H1 (cell line): Measurements from ENCODE around the gene AVPR2. TPM values are rescaled to one million over a fixed set of nuclear protein-coding genes. Genes with fewer than 3 reads are reported as not detected.

Experiments used
- CTCF ChIA-PET: fragments of 300-600 bp; sonication (Branson Sonifier 250); formaldehyde crosslinking; loops from one replicate; lab custom pipeline; 2021; ENCODE audit not compliant: partially characterized antibody; lab: Charles Lee
- POLR2A ChIA-PET: fragments of 300-600 bp; sonication (Branson Sonifier 250); formaldehyde crosslinking; loops from one replicate; lab custom pipeline; 2021; ENCODE audit warnings: inconsistent platforms; ENCODE audit not compliant: partially characterized antibody; lab: Charles Lee
- DNase-seq, 2 experiments: peaks; one replicate each; pipeline versions ENCODE4 v3.0.0 to v3.0.0-alpha.2; 2010 to 2022; ENCODE audit warnings: low spot score in 2 of 2, low read depth in 1 of 2, mixed read lengths in 1 of 2
- FAIRE-seq: peaks from 2 replicates; lab custom pipeline; 2011; peaks lifted over from hg19 to GRCh38; lab: Jason Lieb, UNC
- H2AFZ ChIP-seq: 2 replicates; pipeline ENCODE4 v1.8.1; 2012; ENCODE audit warnings: low read length, inconsistent platforms
- H2AK5ac ChIP-seq: 2 replicates; pipeline ENCODE4 v1.6.1; 2013; ENCODE audit warnings: low read depth, low read length
- H2BK120ac ChIP-seq: replicated peaks from 2 replicates; pipeline ENCODE3; 2013; ENCODE audit warnings: low read depth, low read length, inconsistent platforms
- H2BK12ac ChIP-seq: 2 replicates; pipeline ENCODE4 v1.6.1; 2013; ENCODE audit warnings: low read depth, low read length
- H2BK15ac ChIP-seq: 2 replicates; pipeline ENCODE4 v1.6.1; 2013; ENCODE audit warnings: low read length
- H2BK20ac ChIP-seq: 2 replicates; pipeline ENCODE4 v1.6.1; 2013; ENCODE audit warnings: low read length
- H2BK5ac ChIP-seq: 2 replicates; pipeline ENCODE4 v1.6.1; 2013; ENCODE audit warnings: low read depth, low read length
- H3K14ac ChIP-seq: 2 replicates; pipeline ENCODE4 v1.6.1; 2013; ENCODE audit warnings: inconsistent platforms; ENCODE audit not compliant: insufficient read length
- H3K18ac ChIP-seq: 2 replicates; pipeline ENCODE4 v1.6.1; 2013; ENCODE audit warnings: low read length; ENCODE audit errors: extremely low read depth
- H3K23ac ChIP-seq: 2 replicates; pipeline ENCODE4 v1.6.1; 2013; ENCODE audit warnings: inconsistent platforms; ENCODE audit not compliant: insufficient read length
- H3K23me2 ChIP-seq: 2 replicates; pipeline ENCODE4 v1.6.1; 2013; ENCODE audit warnings: low read depth, low read length
- H3K27ac ChIP-seq: 2 replicates; pipeline ENCODE4 v1.6.1; 2011; ENCODE audit warnings: low read depth, low read length, inconsistent platforms
- H3K27me3 ChIP-seq, 4 experiments: replicated peaks in 1 of 4; 1 replicate in 1 of 4; 2 replicates in 3 of 4; pipeline versions ENCODE4 v1.6.1 to v1.8.1; 2011 to 2013; ENCODE audit warnings: low read length in 3 of 4, mild to moderate bottlenecking in 3 of 4, inconsistent platforms in 2 of 4, mixed read lengths in 2 of 4, moderate library complexity in 1 of 4; ENCODE audit not compliant: control insufficient read depth in 3 of 4, insufficient read depth in 3 of 4; ENCODE audit errors: extremely low read depth in 1 of 4
- H3K36me3 ChIP-seq, 4 experiments: 2 replicates each; pipeline versions ENCODE4 v1.6.1 to v1.8.1; 2011 to 2013; ENCODE audit warnings: mild to moderate bottlenecking in 4 of 4, low read length in 3 of 4, moderate library complexity in 2 of 4, control low read depth in 1 of 4, inconsistent platforms in 1 of 4; ENCODE audit not compliant: insufficient read depth in 4 of 4, control insufficient read depth in 2 of 4
- H3K4ac ChIP-seq: replicated peaks from 2 replicates; pipeline ENCODE3; 2013; ENCODE audit warnings: low read length, low read depth, mixed read lengths, inconsistent platforms; ENCODE audit not compliant: insufficient read length
- H3K4me1 ChIP-seq, 4 experiments: replicated peaks in 1 of 4; 1 replicate in 1 of 4; 2 replicates in 3 of 4; pipeline versions ENCODE4 v1.6.1 to v1.8.1; 2011 to 2013; ENCODE audit warnings: low read length in 3 of 4, inconsistent platforms in 2 of 4, mixed read lengths in 1 of 4; ENCODE audit not compliant: insufficient read depth in 4 of 4, control insufficient read depth in 3 of 4
- H3K4me2 ChIP-seq, 2 experiments: 2 replicates each; pipeline versions ENCODE4 v1.6.1 to v1.8.1; 2011 to 2013; ENCODE audit warnings: low read depth in 2 of 2, low read length in 2 of 2, control low read depth in 1 of 2, inconsistent platforms in 1 of 2, mild to moderate bottlenecking in 1 of 2; ENCODE audit not compliant: insufficient read depth in 1 of 2
- H3K4me3 ChIP-seq, 4 experiments: fragments of 200-600, 300-600 bp in 1 of 4; sonication (generic), shearing (Covaris generic), sonication (Bioruptor Twin) in 1 of 4; 2 replicates each; pipeline versions ENCODE4 v1.5.1 to v1.8.1; 2011 to 2016; ENCODE audit warnings: low read length in 4 of 4, low read depth in 3 of 4, control low read depth in 2 of 4, inconsistent platforms in 2 of 4, mild to moderate bottlenecking in 2 of 4, mixed read lengths in 1 of 4, moderate library complexity in 1 of 4; ENCODE audit not compliant: insufficient read depth in 2 of 4; ENCODE audit errors: extremely low read depth in 1 of 4
- H3K56ac ChIP-seq: replicated peaks from 2 replicates; pipeline ENCODE3; 2013; ENCODE audit warnings: low read depth, mild to moderate bottlenecking, mixed read lengths, low read length, inconsistent platforms; ENCODE audit not compliant: insufficient read length
- H3K79me1 ChIP-seq: 2 replicates; pipeline ENCODE4 v1.6.1; 2013; ENCODE audit warnings: low read depth, low read length, control low read depth
- H3K79me2 ChIP-seq, 2 experiments: 2 replicates each; pipeline versions ENCODE4 v1.6.1 to v1.8.1; 2012 to 2013; ENCODE audit warnings: low read length in 2 of 2, mild to moderate bottlenecking in 2 of 2, inconsistent platforms in 1 of 2; ENCODE audit not compliant: insufficient read depth in 2 of 2, control insufficient read depth in 1 of 2
- H3K9ac ChIP-seq, 4 experiments: replicated peaks in 1 of 4; 1 replicate in 1 of 4; 2 replicates in 3 of 4; pipeline versions ENCODE4 v1.6.1 to v1.8.1; 2011 to 2013; ENCODE audit warnings: low read depth in 3 of 4, low read length in 3 of 4, control low read depth in 2 of 4, mild to moderate bottlenecking in 2 of 4, moderate library complexity in 2 of 4, inconsistent platforms in 1 of 4; ENCODE audit errors: extremely low read depth in 1 of 4
- H3K9me3 ChIP-seq, 2 experiments: 2 replicates each; pipeline versions ENCODE4 v1.6.1 to v1.8.1; 2012 to 2013; ENCODE audit warnings: mild to moderate bottlenecking in 2 of 2, moderate library complexity in 2 of 2, control low read depth in 1 of 2, inconsistent platforms in 1 of 2, low read depth in 1 of 2, low read length in 1 of 2, mixed read lengths in 1 of 2; ENCODE audit not compliant: insufficient read depth in 2 of 2
- H4K20me1 ChIP-seq, 2 experiments: replicated peaks in 1 of 2; 2 replicates each; pipeline versions ENCODE3 to v1.8.1; 2011 to 2013; ENCODE audit warnings: inconsistent platforms in 2 of 2, low read length in 2 of 2, mild to moderate bottlenecking in 1 of 2; ENCODE audit not compliant: insufficient read depth in 2 of 2, control insufficient read depth in 1 of 2
- H4K5ac ChIP-seq: 2 replicates; pipeline ENCODE4 v1.6.1; 2013; ENCODE audit warnings: low read length, low read depth, mixed read lengths, inconsistent platforms; ENCODE audit not compliant: insufficient read length
- H4K8ac ChIP-seq: 2 replicates; pipeline ENCODE4 v1.8.0; 2013; ENCODE audit warnings: mild to moderate bottlenecking, moderate library complexity, low read length, inconsistent platforms; ENCODE audit not compliant: insufficient read depth; ENCODE audit errors: extremely low read depth
- H4K91ac ChIP-seq: replicated peaks from 2 replicates; pipeline ENCODE3; 2013; ENCODE audit warnings: low read length, mixed read lengths, inconsistent platforms; ENCODE audit not compliant: insufficient read length
- GABPA ChIP-seq: IDR thresholded peaks from 2 replicates; pipeline ENCODE4 v1.6.1; 2011; ENCODE audit warnings: mild to moderate bottlenecking, low read length, moderate library complexity, borderline replicate concordance; ENCODE audit not compliant: insufficient read depth
- SIRT6 ChIP-seq: IDR thresholded peaks from one replicate; pipeline ENCODE4 v1.7.1; 2012; ENCODE audit warnings: low read length, inconsistent platforms
- SP4 ChIP-seq: IDR thresholded peaks from 2 replicates; pipeline ENCODE4 v1.6.1; 2012; ENCODE audit warnings: low read length, inconsistent platforms
- WGBS, 2 experiments: shearing (Covaris generic) in 1 of 2; methylation state at CpG; one replicate each; pipeline versions ENCODE4 v1.1.6 to v1.1.7; 2013 to 2015; ENCODE audit warnings: low lambda C conversion rate in 2 of 2, mixed read lengths in 2 of 2, inconsistent platforms in 1 of 2, low coverage in 1 of 2, missing lambda C conversion rate in 1 of 2; ENCODE audit not compliant: insufficient replicate concordance in 2 of 2, insufficient coverage in 1 of 2, insufficient read length in 1 of 2; ENCODE audit errors: extremely low coverage in 1 of 2, missing lambda C conversion rate in 1 of 2; 5-methylcytosine and 5-hydroxymethylcytosine counted together
- polyA plus RNA-seq, 7 experiments: library from polyadenylated mRNA; depleted of rRNA in 3 of 7; stranded (reverse) in 5 of 7; unstranded in 2 of 7; fragments of >200 nt in 5 of 7; fragments of 200-250 nt in 2 of 7; gene quantifications; 1 replicate in 5 of 7; 2 replicates in 1 of 7; 4 replicates in 1 of 7; pipeline versions ENCODE4 v1.2.1 to v1.2.3, GENCODE V29; 2011 to 2013; ENCODE audit warnings: missing spikeins in 2 of 7, mixed read lengths in 2 of 7
- total RNA-seq: library from RNA; stranded (reverse); fragmentation: NEBNext Ultra II Directional; extraction: Animal tissue kit (Norgen Biotek cat#: 25700); gene quantifications from 2 replicates; pipeline ENCODE4 v1.2.1, GENCODE V29; 2021
- TF ChIP-seq, protein P1 (sequence below): IDR thresholded peaks from 2 replicates; pipeline ENCODE4 v1.6.1; 2011; ENCODE audit warnings: low read length, improper control_type of control experiment
- TF ChIP-seq, protein P2 (sequence below), 3 experiments: IDR thresholded peaks; 1 replicate in 2 of 3; 2 replicates in 1 of 3; pipeline versions ENCODE4 v1.5.1 to v1.6.1; 2011; ENCODE audit warnings: low read length in 3 of 3, mild to moderate bottlenecking in 3 of 3, inconsistent platforms in 2 of 3, low read depth in 1 of 3, moderate library complexity in 1 of 3; ENCODE audit not compliant: insufficient read depth in 1 of 3; ENCODE audit errors: control extremely low read depth in 1 of 3

Gene AVPR2
- total and polyA plus RNA-seq, 2 of the 8 experiments (the other 6 are each of a cell fraction or from before 2014, with no cell fraction given): 0.09 TPM; not detected in 1

DNA sequence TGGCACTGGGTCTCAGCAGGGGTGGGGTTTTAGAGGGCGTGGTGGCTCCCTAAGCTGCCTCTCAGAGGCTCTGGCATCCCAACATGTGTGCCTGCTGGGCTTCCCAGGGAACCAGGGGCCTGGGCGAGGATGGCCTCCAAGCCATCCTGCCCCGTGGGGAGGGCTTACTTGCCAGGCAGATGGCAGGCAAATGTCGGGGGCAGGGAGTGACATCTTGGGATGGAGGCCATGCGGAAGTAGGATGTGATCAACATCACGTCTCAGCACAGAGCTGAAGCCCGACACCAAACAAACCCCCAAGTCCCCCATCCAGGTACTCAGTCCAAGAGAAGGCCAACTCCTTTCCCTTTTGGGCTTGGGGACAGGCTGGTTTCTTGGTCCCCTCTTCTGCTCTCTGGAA, 23.2 kb upstream of the AVPR2 start:
- no peaks in the 10 kb centered on the region for H3K36me3 ChIP-seq
- H2BK12ac ChIP-seq: no peak overlapping the region
- WGBS, 2 experiments: 94% methylated on average over 7 of the region's 7 CpGs; no CpG with 5 or more reads in 1 of the 2 experiments
- H3K4me3 ChIP-seq: no peak overlapping the region
- peaks cover 4 to 52% (median 32%) of the 10 kb centered on the region in 4 experiments for H3K4me1 ChIP-seq
- no peak overlapping the region for H3K4ac ChIP-seq
- peaks cover 5% of the 10 kb centered on the region; the same call in 1 of the 2 replicates for H3K23me2 ChIP-seq
- TF ChIP-seq, protein P1, sequence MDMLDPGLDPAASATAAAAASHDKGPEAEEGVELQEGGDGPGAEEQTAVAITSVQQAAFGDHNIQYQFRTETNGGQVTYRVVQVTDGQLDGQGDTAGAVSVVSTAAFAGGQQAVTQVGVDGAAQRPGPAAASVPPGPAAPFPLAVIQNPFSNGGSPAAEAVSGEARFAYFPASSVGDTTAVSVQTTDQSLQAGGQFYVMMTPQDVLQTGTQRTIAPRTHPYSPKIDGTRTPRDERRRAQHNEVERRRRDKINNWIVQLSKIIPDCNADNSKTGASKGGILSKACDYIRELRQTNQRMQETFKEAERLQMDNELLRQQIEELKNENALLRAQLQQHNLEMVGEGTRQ: no peak
- no peak for TF ChIP-seq GABPA
- TF ChIP-seq SIRT6: no peak
- no peak for TF ChIP-seq SP4
- TF ChIP-seq, protein P2, sequence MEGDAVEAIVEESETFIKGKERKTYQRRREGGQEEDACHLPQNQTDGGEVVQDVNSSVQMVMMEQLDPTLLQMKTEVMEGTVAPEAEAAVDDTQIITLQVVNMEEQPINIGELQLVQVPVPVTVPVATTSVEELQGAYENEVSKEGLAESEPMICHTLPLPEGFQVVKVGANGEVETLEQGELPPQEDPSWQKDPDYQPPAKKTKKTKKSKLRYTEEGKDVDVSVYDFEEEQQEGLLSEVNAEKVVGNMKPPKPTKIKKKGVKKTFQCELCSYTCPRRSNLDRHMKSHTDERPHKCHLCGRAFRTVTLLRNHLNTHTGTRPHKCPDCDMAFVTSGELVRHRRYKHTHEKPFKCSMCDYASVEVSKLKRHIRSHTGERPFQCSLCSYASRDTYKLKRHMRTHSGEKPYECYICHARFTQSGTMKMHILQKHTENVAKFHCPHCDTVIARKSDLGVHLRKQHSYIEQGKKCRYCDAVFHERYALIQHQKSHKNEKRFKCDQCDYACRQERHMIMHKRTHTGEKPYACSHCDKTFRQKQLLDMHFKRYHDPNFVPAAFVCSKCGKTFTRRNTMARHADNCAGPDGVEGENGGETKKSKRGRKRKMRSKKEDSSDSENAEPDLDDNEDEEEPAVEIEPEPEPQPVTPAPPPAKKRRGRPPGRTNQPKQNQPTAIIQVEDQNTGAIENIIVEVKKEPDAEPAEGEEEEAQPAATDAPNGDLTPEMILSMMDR (IDR thresholded peaks at IDR 0.05; ENCODE audit: control extremely low read depth in 1 of 3, insufficient read depth in 1 of 3, low read depth in 1 of 3, low read length in 3 of 3): no peak
- DNase-seq: no peak
- H3K9me3 ChIP-seq: no peaks in the 10 kb centered on the region
- H3K27ac ChIP-seq: no peak overlapping the region
- no peak overlapping the region for H2AK5ac ChIP-seq
- no peaks in the 10 kb centered on the region for H3K79me1 ChIP-seq
- FAIRE-seq: no peak
- no peak overlapping the region for H3K56ac ChIP-seq
- no peak overlapping the region for H3K14ac ChIP-seq
- H3K23ac ChIP-seq: no peak overlapping the region
- no peak overlapping the region for H4K91ac ChIP-seq
- no peak overlapping the region for H3K18ac ChIP-seq
- no peak overlapping the region for H2BK5ac ChIP-seq
- H3K4me2 ChIP-seq: no peak overlapping the region; a peak in 1 of 4 replicates
- no peak overlapping the region for H2AFZ ChIP-seq
- H2BK20ac ChIP-seq: no peak overlapping the region
- peaks cover 0 to 4% of the 10 kb centered on the region in 2 experiments for H4K20me1 ChIP-seq
- H4K5ac ChIP-seq: no peak overlapping the region
- H3K27me3 ChIP-seq: peaks cover 0 to 5% (median 0%) of the 10 kb centered on the region in 4 experiments; a peak in 1 of 7 replicates
- CTCF ChIA-PET: interaction anchor here (0.5 kb wide), 1 partner anchor 270 kb away, joined by 3 read pairs; no protein-coding TSS in a partner anchor
- POLR2A ChIA-PET: no interaction called here
- no peak overlapping the region for H3K9ac ChIP-seq
- no peak overlapping the region for H4K8ac ChIP-seq
- no peaks in the 10 kb centered on the region; a peak in 1 of 4 replicates for H3K79me2 ChIP-seq
- H2BK120ac ChIP-seq: no peak overlapping the region
- no peak overlapping the region for H2BK15ac ChIP-seq
